Nephron (organoid): ENCODE measurements around the gene PMFBP1.

Source experiments
- H3K27ac Mint-ChIP-seq, 3 experiments: 2 replicates each; pipeline ENCODE4 v1.8.0; 2020; ENCODE audit warnings: mixed read lengths in 3 of 3, mild to moderate bottlenecking in 2 of 3, moderate library complexity in 1 of 3
- H3K27me3 Mint-ChIP-seq: 2 replicates; pipeline ENCODE4 v1.8.0; 2021; ENCODE audit warnings: low read depth, mild to moderate bottlenecking, moderate library complexity, mixed read lengths
- H3K36me3 Mint-ChIP-seq: 2 replicates; pipeline ENCODE4 v1.8.0; 2020; ENCODE audit warnings: low read depth, mixed read lengths
- H3K4me1 Mint-ChIP-seq: 2 replicates; pipeline ENCODE4 v1.8.0; 2020; ENCODE audit warnings: mixed read lengths
- H3K4me3 Mint-ChIP-seq, 3 experiments: 2 replicates each; pipeline ENCODE4 v1.8.0; 2020; ENCODE audit warnings: mild to moderate bottlenecking in 3 of 3, mixed read lengths in 3 of 3, moderate library complexity in 2 of 3
- H3K9me3 Mint-ChIP-seq: 2 replicates; pipeline ENCODE4 v1.8.0; 2020; ENCODE audit warnings: mixed read lengths
- TF ChIP-seq, protein P1 (sequence below), 3 experiments: fragments of 200-600 bp; sonication (generic); IDR thresholded peaks; one replicate each; pipeline ENCODE4 v1.5.0; 2021; ENCODE audit warnings: antibody characterized with exemption in 3 of 3; ENCODE audit not compliant: unreplicated experiment in 3 of 3

PMFBP1 gene

DNA sequence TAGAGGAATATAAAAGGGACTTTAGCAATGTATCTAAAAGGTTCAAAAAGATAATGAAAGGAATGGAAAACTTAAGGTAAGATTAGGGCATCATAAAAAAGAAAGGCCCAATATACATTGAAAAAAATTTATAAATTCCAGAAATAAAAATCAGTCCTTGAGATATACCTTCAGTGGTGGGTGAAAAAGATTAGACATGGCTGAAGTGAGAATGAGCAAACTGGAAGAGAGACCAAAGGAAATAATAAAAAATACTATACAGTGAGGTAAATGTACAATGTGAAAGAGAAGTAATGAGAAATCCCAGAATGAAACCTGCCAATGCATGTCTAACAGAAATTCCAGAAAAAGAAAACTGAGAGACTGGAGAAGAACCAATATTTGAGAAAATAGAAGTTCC, 42.9 kb upstream of the PMFBP1 start:
- H3K4me1 Mint-ChIP-seq: no peaks in the 10 kb centered on the region

DNA sequence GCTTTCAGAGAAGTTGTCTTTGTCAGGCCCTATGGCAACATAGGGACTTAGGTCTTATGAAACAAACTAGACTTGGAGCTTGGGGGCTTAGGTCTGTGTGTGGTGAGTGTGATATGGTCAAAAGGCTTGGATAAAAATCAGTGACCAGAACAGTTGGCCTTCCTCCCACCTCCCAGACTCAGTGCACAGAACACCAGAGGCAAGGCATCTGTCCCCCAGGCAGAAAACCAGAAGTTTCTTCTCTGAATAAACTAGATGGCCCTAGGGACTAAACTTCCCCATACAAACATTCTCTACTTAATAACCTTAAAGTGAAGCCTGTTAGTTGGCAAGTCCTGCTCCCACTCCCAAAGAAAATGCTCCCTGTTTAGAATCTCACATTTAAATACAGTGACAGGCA, 39.2 kb upstream of the PMFBP1 start:
- no peaks in the 10 kb centered on the region for H3K27me3 Mint-ChIP-seq
- no peaks in the 10 kb centered on the region for H3K4me1 Mint-ChIP-seq
- peaks cover 18% of the 10 kb centered on the region for H3K36me3 Mint-ChIP-seq
- H3K4me3 Mint-ChIP-seq: no peak overlapping the region
- H3K27ac Mint-ChIP-seq: peak overlapping the region in 1 of 3 experiments; percentile 39
- TF ChIP-seq, protein P1, sequence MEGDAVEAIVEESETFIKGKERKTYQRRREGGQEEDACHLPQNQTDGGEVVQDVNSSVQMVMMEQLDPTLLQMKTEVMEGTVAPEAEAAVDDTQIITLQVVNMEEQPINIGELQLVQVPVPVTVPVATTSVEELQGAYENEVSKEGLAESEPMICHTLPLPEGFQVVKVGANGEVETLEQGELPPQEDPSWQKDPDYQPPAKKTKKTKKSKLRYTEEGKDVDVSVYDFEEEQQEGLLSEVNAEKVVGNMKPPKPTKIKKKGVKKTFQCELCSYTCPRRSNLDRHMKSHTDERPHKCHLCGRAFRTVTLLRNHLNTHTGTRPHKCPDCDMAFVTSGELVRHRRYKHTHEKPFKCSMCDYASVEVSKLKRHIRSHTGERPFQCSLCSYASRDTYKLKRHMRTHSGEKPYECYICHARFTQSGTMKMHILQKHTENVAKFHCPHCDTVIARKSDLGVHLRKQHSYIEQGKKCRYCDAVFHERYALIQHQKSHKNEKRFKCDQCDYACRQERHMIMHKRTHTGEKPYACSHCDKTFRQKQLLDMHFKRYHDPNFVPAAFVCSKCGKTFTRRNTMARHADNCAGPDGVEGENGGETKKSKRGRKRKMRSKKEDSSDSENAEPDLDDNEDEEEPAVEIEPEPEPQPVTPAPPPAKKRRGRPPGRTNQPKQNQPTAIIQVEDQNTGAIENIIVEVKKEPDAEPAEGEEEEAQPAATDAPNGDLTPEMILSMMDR (IDR thresholded peaks at IDR 0.05; ENCODE audit: unreplicated experiment in 3 of 3): no peak
- H3K9me3 Mint-ChIP-seq: peaks cover 17% of the 10 kb centered on the region

More for the DNA sequence above, 42.9 kb upstream of the PMFBP1 start:
- Mint-ChIP-seq H3K9me3 (peaks cover 17% of the 10 kb centered on the region), H3K27me3 (peaks cover 4% of the 10 kb centered on the region), H3K4me3 (no peak overlapping the region), H3K36me3 (peaks cover 18% of the 10 kb centered on the region), H3K27ac (no peak overlapping the region)
- TF ChIP-seq, protein P1 (IDR thresholded peaks at IDR 0.05; ENCODE audit: unreplicated experiment in 3 of 3): no peak

DNA sequence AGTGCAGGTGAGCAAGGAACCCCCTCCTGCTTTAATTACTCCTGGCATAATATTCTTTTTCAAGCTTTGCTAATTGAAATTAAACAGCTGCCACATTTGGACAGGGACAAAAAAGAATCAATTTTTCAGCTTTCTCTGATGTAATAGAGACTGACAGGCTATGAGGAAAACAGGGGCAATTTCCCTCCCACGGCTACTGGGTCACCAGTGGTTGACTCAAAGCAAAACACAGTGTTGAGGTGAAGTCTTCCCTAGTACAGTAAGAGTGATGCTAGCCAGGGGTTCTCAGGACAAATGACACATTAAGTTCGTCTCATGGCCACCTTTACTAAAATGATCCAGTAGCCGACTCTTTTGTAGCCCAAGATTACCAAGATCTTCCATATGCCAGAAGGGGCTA, 38.6 kb upstream of the PMFBP1 start:
- no peaks in the 10 kb centered on the region for H3K4me1 Mint-ChIP-seq
- H3K27ac Mint-ChIP-seq: no peak overlapping the region
- TF ChIP-seq, protein P1 (IDR thresholded peaks at IDR 0.05; ENCODE audit: unreplicated experiment in 3 of 3): no peak
- no peak overlapping the region for H3K4me3 Mint-ChIP-seq
- H3K9me3 Mint-ChIP-seq: peaks cover 12% of the 10 kb centered on the region
- no peaks in the 10 kb centered on the region for H3K27me3 Mint-ChIP-seq
- H3K36me3 Mint-ChIP-seq: peaks cover 13% of the 10 kb centered on the region

DNA sequence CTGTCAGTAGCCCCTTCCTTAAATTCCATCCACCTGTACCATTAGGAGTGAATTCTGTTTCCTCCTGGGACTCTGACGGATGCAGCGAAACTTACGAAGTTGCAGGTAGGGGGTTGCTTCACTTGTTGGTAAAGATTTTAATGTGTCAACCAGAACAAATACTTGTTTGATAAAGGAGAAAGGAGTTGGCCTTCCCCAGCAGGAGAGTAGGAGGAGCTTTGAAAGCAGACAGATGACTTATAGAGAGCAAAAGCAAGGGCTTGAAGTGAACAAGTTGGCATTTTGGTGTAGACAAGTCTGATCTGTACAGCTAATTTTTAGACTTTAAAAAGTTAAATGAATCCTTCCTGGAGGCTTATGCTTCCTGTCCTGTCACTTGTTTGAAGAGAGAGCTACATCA, 38.1 kb upstream of the PMFBP1 start:
- H3K4me1 Mint-ChIP-seq: no peaks in the 10 kb centered on the region
- peaks cover 11% of the 10 kb centered on the region for H3K36me3 Mint-ChIP-seq
- no peak overlapping the region for H3K4me3 Mint-ChIP-seq
- TF ChIP-seq, protein P1 (IDR thresholded peaks at IDR 0.05; ENCODE audit: unreplicated experiment in 3 of 3): no peak
- H3K9me3 Mint-ChIP-seq: peaks cover 9% of the 10 kb centered on the region
- H3K27ac Mint-ChIP-seq: no peak overlapping the region
- no peaks in the 10 kb centered on the region for H3K27me3 Mint-ChIP-seq

DNA sequence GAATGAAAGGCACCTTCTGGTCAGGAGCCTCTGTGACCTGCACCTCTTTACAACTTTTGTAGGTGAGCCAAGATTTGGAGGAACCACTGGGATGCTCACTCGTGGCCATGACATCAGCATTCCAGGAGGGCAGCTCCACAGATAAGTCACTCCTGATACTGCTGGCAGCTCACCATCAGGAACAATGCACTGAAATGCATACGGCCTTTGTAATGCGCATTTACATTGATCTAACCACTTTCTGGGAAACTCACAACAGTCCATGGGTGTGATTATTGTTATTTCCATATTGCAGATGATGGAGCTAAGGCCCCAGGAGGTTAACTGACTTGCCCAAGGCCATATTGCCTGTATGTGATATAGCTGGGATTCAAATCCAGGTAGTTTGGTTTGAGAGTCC, 34.3 kb upstream of the PMFBP1 start:
- H3K27me3 Mint-ChIP-seq: peaks cover 4% of the 10 kb centered on the region
- no peaks in the 10 kb centered on the region for H3K36me3 Mint-ChIP-seq
- TF ChIP-seq, protein P1 (IDR thresholded peaks at IDR 0.05; ENCODE audit: unreplicated experiment in 3 of 3): no peak
- H3K4me1 Mint-ChIP-seq: no peaks in the 10 kb centered on the region
- H3K27ac Mint-ChIP-seq: no peak overlapping the region
- H3K9me3 Mint-ChIP-seq: no peaks in the 10 kb centered on the region
- H3K4me3 Mint-ChIP-seq: no peak overlapping the region

DNA sequence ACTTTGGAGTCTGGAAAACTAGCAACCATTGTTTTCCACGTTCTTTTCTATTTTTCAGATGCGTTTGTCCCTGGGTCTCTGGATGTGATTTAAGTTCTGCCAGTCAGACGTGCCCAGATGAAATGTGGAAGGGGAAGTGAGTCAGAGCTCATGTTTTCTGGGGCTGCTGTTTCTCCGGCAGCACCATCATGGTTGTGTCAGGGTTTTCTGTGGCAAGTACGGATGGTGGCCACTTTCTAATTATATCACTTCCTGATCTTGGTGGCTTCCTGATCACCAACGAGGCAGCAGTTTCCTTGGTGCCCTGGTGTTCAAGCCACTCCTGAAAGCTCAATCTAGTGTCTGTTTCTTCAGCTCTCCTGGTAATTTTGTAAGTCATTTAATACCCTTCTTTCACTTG, 31.4 kb upstream of the PMFBP1 start:
- H3K4me3 Mint-ChIP-seq: no peak overlapping the region
- TF ChIP-seq, protein P1 (IDR thresholded peaks at IDR 0.05; ENCODE audit: unreplicated experiment in 3 of 3): no peak

More for the DNA sequence above, 31.4 kb upstream of the PMFBP1 start:
- Mint-ChIP-seq H3K4me1 (peaks cover 7% of the 10 kb centered on the region), H3K36me3 (no peaks in the 10 kb centered on the region), H3K9me3 (no peaks in the 10 kb centered on the region), H3K27ac (no peak overlapping the region), H3K27me3 (peaks cover 4% of the 10 kb centered on the region)
